GM12873 (cell line): ENCODE data around the gene ATP5MC3.

Experiments used
- CTCF ChIP-seq: IDR thresholded peaks from 2 replicates; pipeline ENCODE4 v1.5.1; 2012; ENCODE audit warnings: low read depth, mild to moderate bottlenecking, moderate library complexity, low read length, control low read depth; ENCODE audit not compliant: insufficient read depth; ENCODE audit errors: missing control alignments

Gene ATP5MC3

GRCh38 chr2:175136334-175137215 is 44.9 kb downstream of the ATP5MC3 start:
- TF ChIP-seq CTCF: no peak

GRCh38 chr2:175135862-175136261 is 45.6 kb downstream of the ATP5MC3 start:
- TF ChIP-seq CTCF: no peak

- TF ChIP-seq CTCF: no peak
These were observed 46.3 kb downstream of the ATP5MC3 start for GRCh38 chr2:175135177-175135576.

GRCh38 chr2:175131252-175131651 is 50.3 kb downstream of the ATP5MC3 start:
- TF ChIP-seq CTCF: no peak

GRCh38 chr2:175126661-175127060 is 54.8 kb downstream of the ATP5MC3 start:
- no peak for TF ChIP-seq CTCF
